Mesendoderm (in vitro differentiated cells): ENCODE measurements around the gene ZNF282.
A peak's percentile ranks its signal among the peaks of the same experiment; 100 is the strongest.

Experiments used
- DNase-seq: peaks from one replicate; pipeline ENCODE4 v3.0.0; 2013
- H2AK5ac ChIP-seq: 2 replicates; pipeline ENCODE4 v1.6.1; 2013; ENCODE audit warnings: low read length, inconsistent platforms
- H2BK120ac ChIP-seq: 2 replicates; pipeline ENCODE4 v1.6.1; 2013; ENCODE audit warnings: low read depth, mild to moderate bottlenecking, low read length, moderate library complexity, mixed read lengths
- H2BK15ac ChIP-seq: replicated peaks from 2 replicates; pipeline ENCODE4 v1.6.1; 2013; ENCODE audit warnings: low read depth, mild to moderate bottlenecking, moderate library complexity
- H2BK5ac ChIP-seq: 2 replicates; pipeline ENCODE4 v1.6.1; 2013; ENCODE audit warnings: low read length, inconsistent platforms
- H3K18ac ChIP-seq: 2 replicates; pipeline ENCODE4 v1.6.1; 2013; ENCODE audit warnings: mild to moderate bottlenecking, low read length, mixed read lengths
- H3K23ac ChIP-seq: one replicate; pipeline ENCODE4 v1.6.1; 2013; ENCODE audit warnings: low read length
- H3K27ac ChIP-seq: 2 replicates; pipeline ENCODE4 v1.5.1; 2013; ENCODE audit warnings: low read depth, mild to moderate bottlenecking, inconsistent platforms, low read length, moderate library complexity
- H3K27me3 ChIP-seq: 2 replicates; pipeline ENCODE4 v1.6.1; 2013; ENCODE audit warnings: low read length, control low read depth, mild to moderate bottlenecking, inconsistent platforms; ENCODE audit not compliant: insufficient read depth, poor library complexity
- H3K36me3 ChIP-seq: 2 replicates; pipeline ENCODE4 v1.6.1; 2013; ENCODE audit warnings: low read length, inconsistent platforms; ENCODE audit not compliant: control insufficient read depth, insufficient read depth
- H3K4ac ChIP-seq: one replicate; pipeline ENCODE4 v1.6.1; 2013; ENCODE audit warnings: low read depth, mild to moderate bottlenecking, low read length, moderate library complexity
- H3K4me1 ChIP-seq: 2 replicates; pipeline ENCODE4 v1.6.1; 2013; ENCODE audit warnings: low read depth, low read length, inconsistent platforms; ENCODE audit not compliant: control insufficient read depth
- H3K4me2 ChIP-seq: 2 replicates; pipeline ENCODE4 v1.6.1; 2013; ENCODE audit warnings: low read length
- H3K4me3 ChIP-seq: 2 replicates; pipeline ENCODE4 v1.5.1; 2013; ENCODE audit warnings: mild to moderate bottlenecking, low read length
- H3K56ac ChIP-seq: one replicate; pipeline ENCODE4 v1.6.1; 2013; ENCODE audit warnings: low read length
- H3K79me1 ChIP-seq: 2 replicates; pipeline ENCODE4 v1.6.1; 2013; ENCODE audit warnings: low read length, inconsistent platforms
- H3K79me2 ChIP-seq: 2 replicates; pipeline ENCODE4 v1.6.1; 2013; ENCODE audit warnings: mild to moderate bottlenecking, low read length; ENCODE audit not compliant: control insufficient read depth, insufficient read depth
- H3K9ac ChIP-seq: 2 replicates; pipeline ENCODE4 v1.6.1; 2013; ENCODE audit warnings: low read length, inconsistent platforms
- H4K5ac ChIP-seq: one replicate; pipeline ENCODE4 v1.6.1; 2013; ENCODE audit warnings: low read length
- H4K8ac ChIP-seq: one replicate; pipeline ENCODE4 v1.6.1; 2013; ENCODE audit warnings: low read depth, mild to moderate bottlenecking, control low read depth, low read length, moderate library complexity
- WGBS: extraction: QIAGEN DNeasy Blood & Tissue Kit; methylation state at CpG from one replicate; pipeline ENCODE4 v1.1.7; 2013; ENCODE audit warnings: low lambda C conversion rate, missing lambda C conversion rate; ENCODE audit not compliant: insufficient coverage; ENCODE audit errors: extremely low coverage; 5-methylcytosine and 5-hydroxymethylcytosine counted together

ZNF282 gene

GRCh38 chr7:149171892-149172533, 23.3 kb upstream of the ZNF282 start:
- no CpG with 5 or more reads among the region's 9 CpGs for WGBS
- Histone ChIP-seq H3K4me3 (no peak overlapping the region), H3K36me3 (peaks cover 7% of the 10 kb centered on the region), H3K56ac (no peak overlapping the region), H3K4ac (no peak overlapping the region), H3K27ac (no peak overlapping the region), H3K23ac (no peak overlapping the region), H3K9ac (no peak overlapping the region), H2BK15ac (no peak overlapping the region), H3K79me1 (no peaks in the 10 kb centered on the region), H4K5ac (no peak overlapping the region), H2BK120ac (no peak overlapping the region), H3K4me1 (no peaks in the 10 kb centered on the region), H3K79me2 (no peaks in the 10 kb centered on the region), H3K4me2 (no peak overlapping the region), H2AK5ac (no peak overlapping the region), H4K8ac (no peak overlapping the region), H2BK5ac (no peak overlapping the region), H3K18ac (no peak overlapping the region), H3K27me3 (no peaks in the 10 kb centered on the region)
- no peak for DNase-seq

- no peaks in the 10 kb centered on the region for H3K27me3 ChIP-seq
- WGBS = no CpG with 5 or more reads among the region's 1 CpG
- H3K79me2 ChIP-seq = no peaks in the 10 kb centered on the region
- no peak overlapping the region for H3K18ac ChIP-seq
- H3K4me2 ChIP-seq = no peak overlapping the region
- H3K27ac ChIP-seq = no peak overlapping the region
- no peak overlapping the region for H2AK5ac ChIP-seq
- no peak for DNase-seq
- no peak overlapping the region for H2BK120ac ChIP-seq
- no peaks in the 10 kb centered on the region for H3K4me1 ChIP-seq
- no peak overlapping the region for H4K5ac ChIP-seq
- no peak overlapping the region for H3K56ac ChIP-seq
- H3K36me3 ChIP-seq = peaks cover 5% of the 10 kb centered on the region
- no peak overlapping the region for H2BK15ac ChIP-seq
- H3K23ac ChIP-seq = no peak overlapping the region
- H3K4me3 ChIP-seq = no peak overlapping the region
- H4K8ac ChIP-seq = no peak overlapping the region
- no peak overlapping the region for H2BK5ac ChIP-seq
- H3K9ac ChIP-seq = no peak overlapping the region
- H3K79me1 ChIP-seq = no peaks in the 10 kb centered on the region
- H3K4ac ChIP-seq = no peak overlapping the region
These were observed 22.8 kb upstream of the ZNF282 start for GRCh38 chr7:149172534-149172920.

GRCh38 chr7:149175150-149175549, 20.2 kb upstream of the ZNF282 start:
- Histone ChIP-seq H2AK5ac (no peak overlapping the region), H3K79me1 (no peaks in the 10 kb centered on the region), H3K79me2 (no peaks in the 10 kb centered on the region), H2BK120ac (no peak overlapping the region), H3K27ac (no peak overlapping the region), H3K56ac (no peak overlapping the region), H3K4me2 (no peak overlapping the region), H4K5ac (no peak overlapping the region), H3K36me3 (peaks cover 16% of the 10 kb centered on the region), H3K9ac (no peak overlapping the region), H3K4ac (no peak overlapping the region), H3K18ac (no peak overlapping the region), H4K8ac (peak overlapping the region; percentile 56), H3K4me1 (no peaks in the 10 kb centered on the region), H3K4me3 (no peak overlapping the region), H3K27me3 (no peaks in the 10 kb centered on the region), H3K23ac (no peak overlapping the region), H2BK15ac (no peak overlapping the region), H2BK5ac (no peak overlapping the region)
- WGBS = no CpG with 5 or more reads among the region's 2 CpGs
- no peak for DNase-seq

GRCh38 chr7:149179241-149179640, 16.1 kb upstream of the ZNF282 start:
- Histone ChIP-seq H3K79me1 (no peaks in the 10 kb centered on the region), H2BK15ac (no peak overlapping the region), H3K4me3 (no peak overlapping the region), H3K9ac (no peak overlapping the region), H2BK5ac (no peak overlapping the region), H3K4ac (no peak overlapping the region), H3K79me2 (no peaks in the 10 kb centered on the region), H3K27me3 (no peaks in the 10 kb centered on the region), H3K56ac (no peak overlapping the region), H2BK120ac (no peak overlapping the region), H2AK5ac (no peak overlapping the region), H3K4me2 (no peak overlapping the region), H3K18ac (no peak overlapping the region), H3K23ac (no peak overlapping the region), H4K5ac (no peak overlapping the region), H4K8ac (no peak overlapping the region), H3K36me3 (peaks cover 12% of the 10 kb centered on the region), H3K4me1 (no peaks in the 10 kb centered on the region), H3K27ac (no peak overlapping the region)
- no CpG with 5 or more reads among the region's 19 CpGs for WGBS
- no peak for DNase-seq

- no peak overlapping the region for H3K23ac ChIP-seq
- no peaks in the 10 kb centered on the region for H3K79me2 ChIP-seq
- H3K4me1 ChIP-seq = no peaks in the 10 kb centered on the region
- H3K18ac ChIP-seq = no peak overlapping the region
- no peak overlapping the region for H3K56ac ChIP-seq
- peaks cover 12% of the 10 kb centered on the region for H3K36me3 ChIP-seq
- no peak for DNase-seq
- no peak overlapping the region for H2BK5ac ChIP-seq
- no peak overlapping the region for H3K27ac ChIP-seq
- H4K5ac ChIP-seq = no peak overlapping the region
- no peak overlapping the region for H4K8ac ChIP-seq
- H2AK5ac ChIP-seq = no peak overlapping the region
- H3K4me3 ChIP-seq = no peak overlapping the region
- no peak overlapping the region for H3K4me2 ChIP-seq
- no peaks in the 10 kb centered on the region for H3K27me3 ChIP-seq
- no peak overlapping the region for H3K4ac ChIP-seq
- H3K9ac ChIP-seq = no peak overlapping the region
- H2BK15ac ChIP-seq = no peak overlapping the region
- no peak overlapping the region for H2BK120ac ChIP-seq
- H3K79me1 ChIP-seq = no peaks in the 10 kb centered on the region
These were observed 14.5 kb upstream of the ZNF282 start for GRCh38 chr7:149180722-149181449.

- H2BK15ac ChIP-seq = no peak overlapping the region
- H3K56ac ChIP-seq = no peak overlapping the region
- no peaks in the 10 kb centered on the region for H3K27me3 ChIP-seq
- no peaks in the 10 kb centered on the region for H3K4me1 ChIP-seq
- no peak overlapping the region for H2AK5ac ChIP-seq
- no peak overlapping the region for H3K18ac ChIP-seq
- DNase-seq = no peak
- H3K79me2 ChIP-seq = no peaks in the 10 kb centered on the region
- H3K27ac ChIP-seq = no peak overlapping the region
- no peak overlapping the region for H3K4ac ChIP-seq
- peaks cover 12% of the 10 kb centered on the region for H3K36me3 ChIP-seq
- no peak overlapping the region for H3K9ac ChIP-seq
- no peak overlapping the region for H2BK120ac ChIP-seq
- H3K4me3 ChIP-seq = no peak overlapping the region
- H3K23ac ChIP-seq = no peak overlapping the region
- H4K5ac ChIP-seq = no peak overlapping the region
- H4K8ac ChIP-seq = no peak overlapping the region
- no peak overlapping the region for H2BK5ac ChIP-seq
- H3K79me1 ChIP-seq = no peaks in the 10 kb centered on the region
- H3K4me2 ChIP-seq = no peak overlapping the region
These were observed 13.9 kb upstream of the ZNF282 start for GRCh38 chr7:149181450-149181790.
